PFSK-1 (cell line): ENCODE results near the gene IRF5.

Experiments
- POLR2AphosphoS5 ChIP-seq: IDR thresholded peaks from 2 replicates; pipeline ENCODE4 v1.6.1; 2012; ENCODE audit warnings: low read depth, mild to moderate bottlenecking, control low read depth, low read length, moderate library complexity
- TAF1 ChIP-seq: IDR thresholded peaks from 2 replicates; pipeline ENCODE4 v1.6.1; 2012; ENCODE audit warnings: low read length, control low read depth, borderline replicate concordance; ENCODE audit not compliant: insufficient read depth

GRCh38 chr7:128892521-128893250 lies 45.0 kb upstream of the IRF5 start:
- TF ChIP-seq POLR2AphosphoS5 (no peak), TAF1 (no peak)
